NCI-H82 treated with DMSO at 0.1 percent for 48 hours (cell line): ENCODE data around the gene RABAC1.
"Not testable (repeated sequence)": the region's sequence is repeated elsewhere in the genome, so short reads cannot be mapped to it uniquely, and the experiment has no call there.

Source experiments
- DNase-seq: peaks from one replicate; lab custom pipeline; 2025; ENCODE audit not compliant: unreplicated experiment; lab: John Stamatoyannopoulos, UW

RABAC1 gene

DNA sequence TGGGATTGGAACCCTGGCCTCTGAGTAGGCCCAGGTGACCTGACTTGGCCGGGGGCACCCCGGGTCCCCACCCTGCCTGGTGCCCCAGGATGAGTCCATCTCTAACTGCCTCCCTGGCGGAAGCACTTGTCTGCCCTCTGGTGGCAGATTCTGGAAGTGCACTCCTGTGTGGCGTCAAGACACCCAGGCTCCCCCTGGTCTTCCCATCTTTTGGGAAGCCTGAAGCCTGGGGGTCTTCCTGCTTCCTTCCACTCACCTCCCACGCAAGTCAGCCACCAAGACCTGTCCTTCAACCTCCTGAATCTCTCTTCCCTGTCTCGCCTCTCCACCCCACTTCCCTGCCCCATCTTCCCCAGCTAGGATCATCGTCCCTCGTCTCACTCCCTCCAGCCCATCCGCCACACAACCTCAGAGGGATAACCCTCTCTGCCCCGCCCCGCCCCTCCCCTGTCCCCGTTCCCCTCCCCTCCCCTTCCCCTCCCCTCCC, 7.4 kb downstream of the RABAC1 start:
- DNase-seq: peak; percentile 48

DNA sequence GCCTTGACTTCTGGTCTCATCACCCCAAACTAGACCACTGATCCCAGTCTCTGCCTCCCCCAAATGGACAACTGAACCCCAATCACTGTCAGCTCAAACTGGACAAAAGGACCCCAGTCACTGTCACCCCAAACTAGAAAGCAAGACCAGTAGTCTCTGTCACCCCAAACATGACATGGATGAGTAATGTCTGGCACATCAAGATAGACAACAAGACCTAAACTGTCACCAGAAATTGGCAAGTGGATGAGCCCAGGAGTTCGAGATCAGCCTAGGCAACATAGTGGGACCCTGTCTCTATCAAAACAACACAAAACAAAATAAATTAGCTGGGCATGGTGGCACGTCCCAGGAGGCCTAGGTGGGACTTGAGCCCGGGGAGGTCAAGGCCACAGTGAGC, 12.0 kb downstream of the RABAC1 start:
- no peak for DNase-seq

- DNase-seq: no peak
These were observed 13.9 kb downstream of the RABAC1 start for GRCh38 chr19:41945135-41945766.

DNA sequence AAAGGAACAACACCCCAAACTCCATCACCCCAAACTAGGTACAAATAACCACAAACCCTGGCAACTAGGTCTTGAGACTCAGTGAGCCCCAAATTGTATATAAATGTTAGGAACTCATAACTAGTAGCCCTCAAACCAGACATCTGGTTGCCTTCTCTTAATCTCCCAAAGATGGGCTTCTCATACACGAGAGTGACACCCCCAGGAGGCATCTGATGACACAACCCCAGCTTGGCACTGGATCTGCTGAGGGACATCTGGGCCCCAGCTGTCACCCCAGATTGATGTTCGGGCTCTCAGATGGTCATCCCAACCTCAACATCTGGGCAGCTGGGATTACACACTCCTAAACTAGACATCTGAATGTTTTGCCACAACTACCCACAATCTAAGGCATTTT, 14.8 kb downstream of the RABAC1 start:
- no peak for DNase-seq

DNA sequence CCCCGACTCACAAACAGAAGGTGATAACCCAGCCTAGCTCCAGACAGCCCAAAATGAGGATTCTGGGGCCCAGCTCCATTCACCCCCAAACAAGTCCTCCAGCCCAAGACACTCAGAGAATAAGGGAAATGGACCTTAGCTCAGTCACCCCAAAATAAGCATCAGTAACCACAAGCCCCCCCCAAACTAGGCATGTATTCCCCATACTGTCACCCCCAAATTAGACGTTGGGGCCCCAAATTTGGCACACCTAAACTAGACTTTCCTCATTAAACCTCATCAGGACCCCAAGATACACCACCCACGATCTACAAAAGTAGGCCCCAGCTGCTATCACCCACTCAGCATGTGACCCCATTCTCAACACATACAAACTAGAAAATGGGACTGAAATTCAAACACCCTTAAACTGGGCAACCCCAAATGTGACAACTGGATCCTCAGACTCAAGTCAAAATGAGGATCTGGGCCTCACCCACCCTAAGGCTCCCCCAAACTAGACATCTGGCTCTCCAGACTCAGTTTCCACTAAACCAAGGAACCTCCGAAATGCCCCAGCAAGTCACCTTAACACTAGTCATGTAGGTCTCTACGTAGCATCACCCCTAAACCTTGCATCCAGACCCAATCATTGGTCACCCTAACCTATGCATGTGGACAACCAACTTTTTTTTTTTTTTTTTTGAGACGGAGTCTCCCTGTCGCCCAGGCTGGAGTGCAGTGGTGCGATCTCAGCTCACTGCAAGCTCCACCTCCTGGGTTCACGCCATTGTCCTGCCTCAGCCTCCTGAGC, 17.5 kb downstream of the RABAC1 start:
- no peak for DNase-seq

- DNase-seq: no peak
These were observed 18.3 kb downstream of the RABAC1 start for GRCh38 chr19:41940731-41941409.

GRCh38 chr19:41939861-41940730, 19.0 kb downstream of the RABAC1 start:
- peak; percentile 34 for DNase-seq

DNA sequence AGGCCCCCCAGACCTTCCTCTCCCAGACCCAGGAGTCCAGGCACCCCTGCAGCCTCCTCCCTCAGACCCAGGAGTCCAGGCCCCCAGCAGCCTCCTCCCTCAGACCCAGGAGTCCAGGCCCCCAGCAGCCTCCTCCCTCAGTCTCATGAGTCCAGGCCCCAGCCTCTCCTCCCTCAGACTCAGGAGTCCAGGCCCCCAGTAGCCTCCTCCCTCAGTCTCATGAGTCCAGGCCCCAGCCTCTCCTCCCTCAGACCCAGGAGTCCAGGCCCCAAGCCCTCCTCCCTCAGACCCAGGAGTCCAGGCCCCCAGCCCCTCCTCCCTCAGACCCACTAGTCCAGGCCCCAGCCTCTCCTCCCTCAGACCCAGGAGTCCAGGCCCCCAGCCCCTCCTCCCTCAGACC, 19.9 kb downstream of the RABAC1 start:
- DNase-seq: not testable (repeated sequence)

GRCh38 chr19:41937525-41938468, 21.3 kb downstream of the RABAC1 start:
- no peak for DNase-seq

- DNase-seq: no peak
These were observed 22.2 kb downstream of the RABAC1 start for GRCh38 chr19:41936961-41937360.

- no peak for DNase-seq
These were observed 22.7 kb downstream of the RABAC1 start for GRCh38 chr19:41936416-41936850.

DNA sequence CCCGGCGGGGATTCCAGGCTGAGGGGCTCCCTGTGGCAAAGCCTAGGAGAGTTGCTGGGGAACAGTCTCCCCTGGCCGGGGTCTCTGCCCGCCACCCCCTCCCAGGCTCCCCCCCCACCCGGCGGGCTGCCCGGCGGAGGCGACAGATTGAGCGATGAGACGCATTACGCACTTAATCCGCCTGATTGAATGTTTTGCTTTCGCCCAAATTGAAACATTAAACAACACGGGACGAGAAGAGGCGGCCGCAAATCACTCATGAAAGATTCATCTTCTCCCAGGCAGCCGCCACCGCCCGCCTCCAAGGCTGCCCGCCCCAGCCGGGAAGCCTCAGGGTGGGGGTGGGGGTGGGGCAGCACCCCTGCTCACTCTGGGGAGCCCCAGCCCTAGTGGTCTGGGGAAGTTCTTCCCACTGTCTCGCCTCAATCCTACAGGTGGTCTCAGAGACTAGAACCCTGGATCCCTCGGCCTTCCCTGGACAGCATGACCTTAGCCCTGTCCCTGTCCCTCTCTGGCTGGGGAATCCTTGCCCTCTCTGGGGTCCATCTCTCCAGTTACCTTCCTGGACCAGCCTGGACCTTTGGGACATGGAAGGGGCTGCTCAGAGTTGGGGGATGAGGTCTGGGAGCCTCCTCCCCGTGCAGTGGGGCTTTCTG, 23.2 kb downstream of the RABAC1 start:
- peak; percentile 48 for DNase-seq

- peak; percentile 66 for DNase-seq
These were observed 24.2 kb downstream of the RABAC1 start for GRCh38 chr19:41934849-41935374.

- peak; percentile 19 for DNase-seq
These were observed 25.3 kb downstream of the RABAC1 start for GRCh38 chr19:41933693-41934426.

DNA sequence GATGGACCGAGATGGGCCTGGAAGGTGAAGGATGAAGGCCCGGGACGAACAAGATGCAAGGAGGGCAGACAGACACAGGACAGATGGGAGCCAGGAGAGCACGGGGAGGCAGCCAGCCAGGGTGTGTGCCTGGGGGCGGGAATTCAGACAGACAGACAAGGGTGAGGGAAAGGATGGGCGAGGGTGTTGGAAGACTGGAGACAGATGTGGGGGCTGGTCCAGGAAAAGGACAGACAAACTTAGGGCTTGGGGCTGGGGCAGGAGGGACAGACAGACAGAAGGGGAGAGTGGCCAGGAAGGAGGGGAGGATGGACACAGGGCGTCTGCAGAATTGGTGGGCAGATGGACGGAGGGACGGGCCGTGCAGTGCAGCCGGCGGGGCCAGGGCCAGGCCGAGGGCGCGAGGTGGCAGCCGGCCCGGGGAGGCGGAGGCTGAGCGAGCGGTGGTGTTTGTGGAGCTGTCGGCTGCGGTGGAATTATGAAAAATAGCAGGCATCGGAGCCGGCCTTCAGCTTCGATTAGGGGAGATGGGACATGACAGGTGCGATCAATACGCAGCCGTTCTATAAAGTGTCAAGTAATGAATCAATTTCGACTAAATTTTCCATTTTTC, 26.3 kb downstream of the RABAC1 start:
- DNase-seq: peak; percentile 27

- no peak for DNase-seq
These were observed 26.8 kb downstream of the RABAC1 start for GRCh38 chr19:41932259-41932719.

DNA sequence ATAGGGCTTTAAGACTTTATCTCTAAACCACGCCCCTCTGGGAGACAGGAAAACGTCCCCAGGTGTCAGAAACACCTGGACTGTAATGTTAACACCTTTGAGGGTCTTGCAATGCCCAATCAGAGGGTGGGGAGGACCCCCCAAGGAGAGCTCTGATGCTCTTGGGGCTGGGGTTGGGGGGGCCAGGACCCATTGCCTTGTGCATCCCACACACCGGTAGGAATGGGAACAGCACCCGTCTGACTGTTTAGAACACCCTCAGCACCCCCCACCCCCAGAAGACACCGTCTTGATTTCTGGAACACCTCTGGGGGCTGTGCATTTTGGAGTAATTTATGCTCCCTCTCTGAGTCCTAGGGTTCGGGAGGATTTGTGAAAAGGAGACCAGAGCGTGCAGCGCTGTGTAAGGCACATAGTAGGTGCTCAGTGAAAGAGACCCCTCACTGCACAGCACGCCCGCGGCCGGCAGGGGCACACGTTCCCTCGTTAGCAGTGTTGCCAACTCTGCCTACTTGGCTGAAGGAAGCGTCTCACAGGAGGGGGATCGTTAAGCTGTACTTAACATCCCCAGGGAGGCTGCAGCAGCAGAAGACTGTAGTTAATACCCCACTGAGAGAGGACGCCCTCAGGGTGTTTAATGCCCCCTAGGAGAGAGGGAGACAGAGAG, 28.1 kb downstream of the RABAC1 start:
- DNase-seq: peak; percentile 62
